Esophagus muscularis mucosa (tissue), 4 donors: ENCODE results near the gene SLC4A2. TPM values are rescaled to one million over a fixed set of nuclear protein-coding genes. Genes with fewer than 3 reads are reported as not detected.

Source experiments
- DNase-seq: peaks from one replicate; pipeline ENCODE4 v3.0.0-alpha.2; 2017; ENCODE audit errors: extremely low spot score
- H3K27ac ChIP-seq, 4 donors: fragments of 200-600 bp; sonication (generic); replicated peaks in 1 of 4; 1 replicate in 3 of 4; 2 replicates in 1 of 4; pipeline ENCODE4 v1.5.1; 2016 to 2019; ENCODE audit warnings: mild to moderate bottlenecking in 1 of 4
- H3K27me3 ChIP-seq, 4 donors: fragments of 200-600 bp; sonication (generic); one replicate each; pipeline versions ENCODE4 v1.5.1 to v1.6.0; 2016 to 2019
- H3K36me3 ChIP-seq, 4 donors: fragments of 200-600 bp; sonication (generic); one replicate each; pipeline ENCODE4 v1.5.1; 2016 to 2019
- H3K4me1 ChIP-seq, 4 donors: fragments of 200-600 bp; sonication (generic); one replicate each; pipeline ENCODE4 v1.5.1; 2016 to 2019
- H3K4me3 ChIP-seq, 4 donors: fragments of 200-600 bp; sonication (generic); 1 replicate in 2 of 4; 2 replicates in 2 of 4; pipeline ENCODE4 v1.5.1; 2016 to 2019; ENCODE audit warnings: mild to moderate bottlenecking in 4 of 4, moderate library complexity in 1 of 4
- H3K9me3 ChIP-seq, 4 donors: fragments of 200-600 bp; sonication (generic); 1 replicate in 3 of 4; 2 replicates in 1 of 4; pipeline ENCODE4 v1.5.1; 2016 to 2019
- EP300 ChIP-seq: sonication (generic); formaldehyde crosslinking; IDR thresholded peaks from one replicate; pipeline ENCODE4 v1.6.1; 2017; ENCODE audit warnings: antibody characterized with exemption
- POLR2A ChIP-seq: fragments of 450-650 bp; IDR thresholded peaks from one replicate; pipeline ENCODE4 v1.6.1; 2017; ENCODE audit warnings: antibody characterized with exemption, moderate library complexity, mild to moderate bottlenecking, low read depth
- POLR2AphosphoS5 ChIP-seq, 2 donors: sonication (generic); formaldehyde crosslinking; IDR thresholded peaks; one replicate each; pipeline ENCODE4 v1.6.1; 2017; ENCODE audit warnings: antibody characterized with exemption in 2 of 2
- WGBS: methylation state at CpG from one replicate; pipeline ENCODE4 v1.1.5; 2018; 5-methylcytosine and 5-hydroxymethylcytosine counted together
- intact Hi-C: fragments of 100-400 bp; cut with DNase I; formaldehyde crosslinking; loops from one replicate; pipeline ENCODE4 v1.15.1; 2023
- total RNA-seq, 4 donors: library from RNA; depleted of rRNA; stranded (reverse); fragments of >200 nt; gene quantifications; one replicate each; pipeline versions ENCODE4 v1.1.0 to v1.2.1, GENCODE V29; 2016
- TF ChIP-seq, protein P1 (sequence below), 3 experiments: fragments of 200-600 bp in 2 of 3; fragments of 450-650 bp in 1 of 3; sonication (generic) in 2 of 3; IDR thresholded peaks; one replicate each; pipeline ENCODE4 v1.5.1; 2017 to 2019; ENCODE audit warnings: antibody characterized with exemption in 3 of 3, mild to moderate bottlenecking in 2 of 3, moderate library complexity in 1 of 3

Gene SLC4A2
- total RNA-seq, 4 donors from 2014 or later: 96.8 to 165 (median 122) TPM

DNA sequence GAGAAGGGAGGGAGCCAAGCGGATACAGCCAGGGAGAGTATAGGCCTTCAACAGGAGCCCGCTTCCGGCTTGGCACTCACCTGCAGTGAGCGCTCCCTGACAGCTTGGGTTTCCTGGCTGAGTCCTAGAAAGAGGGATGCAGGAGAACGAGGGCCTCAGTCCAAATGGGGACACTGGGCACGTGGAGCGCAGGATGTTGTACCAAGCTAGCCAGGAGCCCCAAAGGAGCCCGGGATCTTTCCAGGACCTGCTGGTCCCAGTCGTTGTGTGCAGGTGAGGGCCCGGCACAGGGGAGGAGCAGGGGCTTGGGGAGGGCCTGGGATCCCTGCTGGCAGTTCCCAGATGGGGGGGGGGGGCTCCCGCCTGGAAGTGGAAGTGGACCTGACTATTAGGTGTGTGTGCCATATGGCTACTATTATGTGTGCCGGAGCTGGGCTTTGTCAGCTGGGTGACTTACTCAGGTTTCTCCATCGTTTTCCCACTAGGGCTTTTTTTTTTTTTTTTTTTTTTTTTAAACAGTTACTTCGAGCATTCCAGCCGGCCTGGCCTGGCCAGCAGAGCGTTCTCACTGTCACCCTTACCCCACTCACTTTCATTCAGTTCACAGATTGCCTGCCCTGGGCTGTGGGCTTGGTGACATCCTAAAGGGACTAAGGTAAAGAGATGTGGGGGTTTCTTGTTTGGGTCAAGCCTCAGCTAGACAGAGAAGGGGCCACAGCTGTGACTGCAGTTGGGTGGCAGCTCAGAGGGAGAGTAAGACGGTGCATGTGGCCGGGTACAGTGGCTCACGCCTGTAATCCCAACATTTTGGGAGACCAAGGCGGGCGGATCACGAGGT is 30.7 kb downstream of the SLC4A2 start:
- Histone ChIP-seq H3K4me3 (peak overlapping the region; percentile 77 to 89 (median 80)), H3K9me3 (no peaks in the 10 kb centered on the region), H3K27me3 (no peaks in the 10 kb centered on the region), H3K36me3 (peaks cover 0 to 10% (median 2%) of the 10 kb centered on the region in 4 donors), H3K4me1 (peaks cover 59 to 84% (median 71%) of the 10 kb centered on the region in 4 donors), H3K27ac (peak overlapping the region; percentile 88 to 91 (median 90))
- DNase-seq: no peak
- intact Hi-C loops: no loop called here
- TF ChIP-seq EP300 (no peak), POLR2AphosphoS5 (IDR thresholded peaks at IDR 0.05) (no peak), POLR2A (no peak)
- TF ChIP-seq, protein P1, sequence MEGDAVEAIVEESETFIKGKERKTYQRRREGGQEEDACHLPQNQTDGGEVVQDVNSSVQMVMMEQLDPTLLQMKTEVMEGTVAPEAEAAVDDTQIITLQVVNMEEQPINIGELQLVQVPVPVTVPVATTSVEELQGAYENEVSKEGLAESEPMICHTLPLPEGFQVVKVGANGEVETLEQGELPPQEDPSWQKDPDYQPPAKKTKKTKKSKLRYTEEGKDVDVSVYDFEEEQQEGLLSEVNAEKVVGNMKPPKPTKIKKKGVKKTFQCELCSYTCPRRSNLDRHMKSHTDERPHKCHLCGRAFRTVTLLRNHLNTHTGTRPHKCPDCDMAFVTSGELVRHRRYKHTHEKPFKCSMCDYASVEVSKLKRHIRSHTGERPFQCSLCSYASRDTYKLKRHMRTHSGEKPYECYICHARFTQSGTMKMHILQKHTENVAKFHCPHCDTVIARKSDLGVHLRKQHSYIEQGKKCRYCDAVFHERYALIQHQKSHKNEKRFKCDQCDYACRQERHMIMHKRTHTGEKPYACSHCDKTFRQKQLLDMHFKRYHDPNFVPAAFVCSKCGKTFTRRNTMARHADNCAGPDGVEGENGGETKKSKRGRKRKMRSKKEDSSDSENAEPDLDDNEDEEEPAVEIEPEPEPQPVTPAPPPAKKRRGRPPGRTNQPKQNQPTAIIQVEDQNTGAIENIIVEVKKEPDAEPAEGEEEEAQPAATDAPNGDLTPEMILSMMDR (IDR thresholded peaks at IDR 0.05): no peak
- 60% methylated on average over 22 of the region's 22 CpGs for WGBS

DNA sequence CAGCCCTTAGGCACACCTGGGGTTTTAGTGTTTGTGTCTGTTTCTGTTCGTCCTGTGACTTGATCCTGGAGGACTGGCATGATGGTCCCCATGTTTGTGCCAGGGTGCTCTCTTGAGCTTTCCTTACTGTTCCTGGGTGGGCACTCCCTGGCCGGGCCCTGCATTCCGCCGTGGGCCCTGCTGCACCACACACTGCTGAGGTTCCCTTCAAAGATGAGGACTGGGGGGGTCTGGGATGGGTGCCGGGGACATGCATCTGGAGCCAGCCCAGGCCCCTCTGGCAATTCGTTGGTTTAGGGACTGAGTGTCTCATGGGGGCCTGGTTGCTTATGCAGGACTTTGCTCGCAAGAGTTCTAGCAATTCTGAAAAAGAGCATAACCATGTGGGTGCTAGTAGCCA is 31.6 kb downstream of the SLC4A2 start:
- Histone ChIP-seq H3K9me3 (no peaks in the 10 kb centered on the region), H3K27me3 (no peaks in the 10 kb centered on the region), H3K4me1 (peaks cover 53 to 83% (median 67%) of the 10 kb centered on the region in 4 donors), H3K36me3 (peaks cover 0 to 10% (median 3%) of the 10 kb centered on the region in 4 donors), H3K27ac (peak overlapping the region in 3 of 4 donors; percentile 89 to 91 (median 90)), H3K4me3 (no peak overlapping the region)
- no peak for DNase-seq
- TF ChIP-seq POLR2AphosphoS5 (IDR thresholded peaks at IDR 0.05) (no peak), EP300 (no peak), POLR2A (no peak)
- TF ChIP-seq, protein P1 (IDR thresholded peaks at IDR 0.05): no peak
- 88% methylated on average over 7 of the region's 7 CpGs for WGBS
- intact Hi-C loops: no loop called here

DNA sequence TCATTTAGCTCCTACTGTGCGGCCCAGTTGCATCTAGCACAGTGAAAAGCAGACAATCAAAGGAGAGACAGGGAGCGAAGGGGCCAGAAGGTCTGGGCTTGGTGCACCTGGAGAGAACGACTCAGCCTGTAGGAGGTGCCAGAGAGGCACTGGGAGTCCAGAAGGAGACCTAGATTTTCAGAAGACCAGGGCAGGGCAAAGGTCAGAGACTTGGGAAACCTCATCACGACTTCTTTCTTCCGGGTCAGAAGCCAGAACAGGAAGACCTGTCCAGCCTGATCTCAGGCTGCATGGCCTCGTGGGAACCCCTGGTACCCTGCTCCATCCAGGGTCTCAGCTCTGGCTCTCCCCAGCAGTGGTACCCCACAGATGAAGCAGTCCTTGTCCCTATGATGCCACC is 32.0 kb downstream of the SLC4A2 start:
- Histone ChIP-seq H3K4me3 (no peak overlapping the region), H3K27ac (peak overlapping the region in 3 of 4 donors; percentile 89 to 91 (median 90)), H3K36me3 (peaks cover 0 to 10% (median 6%) of the 10 kb centered on the region in 4 donors), H3K4me1 (peaks cover 53 to 87% (median 67%) of the 10 kb centered on the region in 4 donors), H3K27me3 (no peaks in the 10 kb centered on the region), H3K9me3 (no peaks in the 10 kb centered on the region)
- DNase-seq: no peak
- TF ChIP-seq POLR2A: no peak
- TF ChIP-seq, protein P1 (IDR thresholded peaks at IDR 0.05): peak in 1 of 3 experiments; percentile 55
- intact Hi-C loops: no loop called here
- 61% methylated on average over 5 of the region's 6 CpGs for WGBS

DNA sequence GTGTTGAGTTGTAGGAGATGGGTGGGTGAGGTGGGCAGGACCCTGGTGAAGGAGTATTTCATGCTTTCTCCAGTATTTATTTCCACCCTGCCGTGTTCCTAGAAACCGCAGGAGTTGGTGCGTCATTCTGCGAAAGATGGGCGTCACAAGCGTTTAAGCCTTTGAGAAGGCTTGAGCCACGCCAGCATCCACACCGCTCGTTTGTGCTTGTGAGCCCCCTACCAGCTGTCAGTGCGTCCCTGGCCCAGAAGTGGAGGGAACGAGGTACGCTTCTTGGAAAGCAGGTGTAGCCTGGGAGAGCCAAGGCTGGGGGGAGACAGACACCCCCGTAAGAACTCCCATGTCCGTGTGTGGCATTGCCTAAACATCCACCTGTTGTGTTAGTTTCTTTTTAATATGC is 32.6 kb downstream of the SLC4A2 start:
- peaks cover 53 to 88% (median 67%) of the 10 kb centered on the region in 4 donors for H3K4me1 ChIP-seq
- intact Hi-C loops: no loop called here
- H3K9me3 ChIP-seq: no peaks in the 10 kb centered on the region
- no peak for DNase-seq
- no peak overlapping the region for H3K4me3 ChIP-seq
- H3K27ac ChIP-seq: peak overlapping the region in 1 of 4 donors; percentile 90
- TF ChIP-seq, protein P1 (IDR thresholded peaks at IDR 0.05): no peak
- TF ChIP-seq POLR2A: no peak
- no peak for TF ChIP-seq POLR2AphosphoS5 (IDR thresholded peaks at IDR 0.05)
- no peak for TF ChIP-seq EP300
- no peaks in the 10 kb centered on the region for H3K27me3 ChIP-seq
- peaks cover 0 to 10% (median 9%) of the 10 kb centered on the region in 4 donors for H3K36me3 ChIP-seq
- 87% methylated on average over 12 of the region's 14 CpGs for WGBS
